A549 (cell line): ENCODE data around the gene TNNT2. TPM values are rescaled to one million over a fixed set of nuclear protein-coding genes. Genes with fewer than 3 reads are reported as not detected.

Experiments used
- ATAC-seq, 2 experiments: fragments of 200-7000 bp in 1 of 2; fragments of >200 bp in 1 of 2; cut with Nextera tagmentation in 1 of 2; cut with Tn5 transposase in 1 of 2; 3 replicates each; pipeline versions ENCODE4 v1.8.0 to v1.9.1; 2018 to 2020; ENCODE audit warnings: mild to moderate bottlenecking in 1 of 2, moderate library complexity in 1 of 2
- CTCF ChIA-PET: fragments of 300-600 bp; sonication (Branson Sonifier 250); formaldehyde crosslinking; extraction: SDS; loops from one replicate; lab custom pipeline; 2021; ENCODE audit warnings: antibody characterized with exemption, inconsistent platforms; lab: Yijun Ruan, JAX
- POLR2A ChIA-PET: fragments of 350-600 bp; formaldehyde crosslinking; extraction: SDS; loops from one replicate; lab custom pipeline; 2021; ENCODE audit warnings: antibody characterized with exemption, inconsistent platforms; lab: Yijun Ruan, JAX
- DNase-seq, 2 experiments: peaks; one replicate each; pipeline versions ENCODE4 v3.0.0 to v3.0.0-alpha.2; 2011 to 2016; ENCODE audit warnings: low read depth in 1 of 2, low spot score in 1 of 2
- FAIRE-seq: peaks from 2 replicates; lab custom pipeline; 2011; peaks lifted over from hg19 to GRCh38; lab: Jason Lieb, UNC
- H3K27ac ChIP-seq, 2 experiments: fragments of >200 bp; sonication (Bioruptor Twin); formaldehyde crosslinking; 3 replicates each; pipeline ENCODE4 v1.5.1; 2016 to 2017
- H3K4me1 ChIP-seq: fragments of >200 bp; sonication (Bioruptor Twin); formaldehyde crosslinking; 3 replicates; pipeline ENCODE4 v1.6.1; 2016
- H3K4me2 ChIP-seq: fragments of >200 bp; sonication (Bioruptor Twin); formaldehyde crosslinking; 3 replicates; pipeline ENCODE4 v1.6.1; 2016
- H3K4me3 ChIP-seq: fragments of >200 bp; sonication (Bioruptor Twin); formaldehyde crosslinking; 3 replicates; pipeline ENCODE4 v1.5.1; 2016
- H3K9me3 ChIP-seq: fragments of >200 bp; sonication (Bioruptor Twin); formaldehyde crosslinking; 3 replicates; pipeline ENCODE4 v1.6.1; 2016
- CBX2 ChIP-seq: fragments of 200-600 bp; sonication (generic); IDR thresholded peaks from 2 replicates; pipeline ENCODE4 v1.6.1; 2016; ENCODE audit warnings: low read depth, mild to moderate bottlenecking, borderline replicate concordance
- CBX8 ChIP-seq: fragments of 200-600 bp; sonication (generic); IDR thresholded peaks from 2 replicates; pipeline ENCODE4 v1.6.1; 2016
- CEBPB ChIP-seq, 2 experiments: fragments of >200 bp in 1 of 2; sonication (Bioruptor Twin) in 1 of 2; formaldehyde crosslinking in 1 of 2; IDR thresholded peaks; 2 replicates each; pipeline ENCODE4 v1.6.1; 2012 to 2016
- CHD2 ChIP-seq: fragments of 150-350 bp; IDR thresholded peaks from 2 replicates; pipeline ENCODE4 v1.6.1; 2014; ENCODE audit warnings: low read length; ENCODE audit not compliant: partially characterized antibody
- EHMT2 ChIP-seq: fragments of 200-600 bp; sonication (generic); IDR thresholded peaks from 2 replicates; pipeline ENCODE4 v1.6.1; 2016; ENCODE audit warnings: antibody characterized with exemption, low read depth, mild to moderate bottlenecking, moderate library complexity
- EP300 ChIP-seq, 2 experiments: fragments of >200 bp; sonication (Bioruptor Twin); formaldehyde crosslinking; IDR thresholded peaks; 2 replicates in 1 of 2; 3 replicates in 1 of 2; pipeline ENCODE4 v1.6.1; 2016 to 2017
- FOSB ChIP-seq: fragments of 250-450 bp; sonication (Bioruptor Pico); IDR thresholded peaks from 2 replicates; pipeline ENCODE4 v1.5.0; 2020; ENCODE audit warnings: mild to moderate bottlenecking, moderate library complexity
- GATA3 ChIP-seq: IDR thresholded peaks from 2 replicates; pipeline ENCODE4 v1.6.1; 2012; ENCODE audit warnings: borderline replicate concordance
- HEYL ChIP-seq: fragments of 250-450 bp; sonication (Bioruptor Pico); IDR thresholded peaks from 2 replicates; pipeline ENCODE4 v1.8.0; 2021; ENCODE audit warnings: mild to moderate bottlenecking, moderate library complexity
- HOXA7 ChIP-seq: fragments of 250-450 bp; sonication (Bioruptor Pico); IDR thresholded peaks from 2 replicates; pipeline ENCODE4 v1.5.0; 2020; ENCODE audit warnings: mild to moderate bottlenecking, moderate library complexity
- HOXB13 ChIP-seq: fragments of 250-450 bp; sonication (Bioruptor Pico); IDR thresholded peaks from 2 replicates; pipeline ENCODE4 v1.5.0; 2020; ENCODE audit warnings: low read depth, mild to moderate bottlenecking, moderate library complexity
- HOXB5 ChIP-seq: fragments of 250-450 bp; sonication (Bioruptor Pico); IDR thresholded peaks from 2 replicates; pipeline ENCODE4 v1.5.0; 2020; ENCODE audit warnings: mild to moderate bottlenecking, moderate library complexity
- JUN ChIP-seq, 2 experiments: fragments of >200 bp; sonication (Bioruptor Twin); formaldehyde crosslinking; IDR thresholded peaks; 2 replicates in 1 of 2; 3 replicates in 1 of 2; pipeline ENCODE4 v1.6.1; 2016 to 2017
- JUNB ChIP-seq: fragments of >200 bp; sonication (Bioruptor Twin); formaldehyde crosslinking; IDR thresholded peaks from 2 replicates; pipeline ENCODE4 v1.6.1; 2016
- KDM1A ChIP-seq: fragments of 200-600 bp; sonication (generic); IDR thresholded peaks from 2 replicates; pipeline ENCODE4 v1.6.1; 2016; ENCODE audit warnings: low read depth, mild to moderate bottlenecking
- KDM5A ChIP-seq: fragments of 200-600 bp; sonication (generic); IDR thresholded peaks from 2 replicates; pipeline ENCODE4 v1.6.1; 2016; ENCODE audit warnings: antibody characterized with exemption, mild to moderate bottlenecking
- MAFK ChIP-seq: fragments of 450-650 bp; IDR thresholded peaks from 2 replicates; pipeline ENCODE4 v1.6.1; 2014; ENCODE audit not compliant: partially characterized antibody
- MYC ChIP-seq: IDR thresholded peaks from 2 replicates; pipeline ENCODE4 v1.6.1; 2012; ENCODE audit warnings: mild to moderate bottlenecking, inconsistent platforms, low read length, improper control_type of control experiment, borderline replicate concordance
- POLR2A ChIP-seq: IDR thresholded peaks from 2 replicates; pipeline ENCODE4 v1.6.1; 2012; ENCODE audit warnings: mild to moderate bottlenecking, low read length
- RAD21 ChIP-seq, 2 experiments: fragments of >200 bp in 1 of 2; sonication (Bioruptor Twin) in 1 of 2; formaldehyde crosslinking in 1 of 2; IDR thresholded peaks in 1 of 2; conservative IDR thresholded peaks in 1 of 2; 2 replicates in 1 of 2; 3 replicates in 1 of 2; pipeline ENCODE4 v1.6.1; 2012 to 2018; ENCODE audit warnings: inconsistent platforms in 1 of 2
- RARB ChIP-seq: fragments of 250-450 bp; sonication (Bioruptor Pico); IDR thresholded peaks from 2 replicates; pipeline ENCODE4 v1.8.0; 2021; ENCODE audit warnings: mild to moderate bottlenecking, moderate library complexity
- RCOR1 ChIP-seq: fragments of 150-350 bp; IDR thresholded peaks from 2 replicates; pipeline ENCODE4 v1.6.1; 2014; ENCODE audit warnings: antibody characterized with exemption, low read length, low read depth
- RFX5 ChIP-seq: fragments of 450-650 bp; IDR thresholded peaks from 2 replicates; pipeline ENCODE4 v1.7.1; 2014; ENCODE audit warnings: antibody characterized with exemption, mild to moderate bottlenecking, moderate library complexity
- RNF2 ChIP-seq: fragments of 200-600 bp; sonication (generic); IDR thresholded peaks from 2 replicates; pipeline ENCODE4 v1.6.1; 2016; ENCODE audit warnings: low read depth, mild to moderate bottlenecking, antibody characterized with exemption, moderate library complexity, borderline replicate concordance
- SMC3 ChIP-seq: fragments of >200 bp; sonication (Bioruptor Twin); formaldehyde crosslinking; IDR thresholded peaks from 3 replicates; pipeline ENCODE4 v1.6.1; 2018; ENCODE audit warnings: inconsistent platforms
- TP53 ChIP-seq: fragments of 250-450 bp; sonication (Bioruptor Pico); IDR thresholded peaks from 2 replicates; pipeline ENCODE4 v1.5.0; 2021; ENCODE audit warnings: mild to moderate bottlenecking, moderate library complexity
- ZFP36 ChIP-seq: fragments of 450-650 bp; IDR thresholded peaks from 2 replicates; pipeline ENCODE4 v1.6.1; 2014; ENCODE audit warnings: borderline replicate concordance; ENCODE audit not compliant: partially characterized antibody
- ZNF302 ChIP-seq: fragments of 250-450 bp; sonication (Bioruptor Pico); IDR thresholded peaks from 2 replicates; pipeline ENCODE4 v1.9.0; 2021; ENCODE audit warnings: inconsistent platforms, mild to moderate bottlenecking, moderate library complexity
- WGBS: methylation state at CpG from one replicate; pipeline ENCODE4 v1.1.6; 2017; ENCODE audit errors: missing lambda C conversion rate; 5-methylcytosine and 5-hydroxymethylcytosine counted together
- polyA plus RNA-seq, 4 experiments: library from polyadenylated mRNA; depleted of rRNA in 3 of 4; stranded (reverse); fragments of >200 nt; fragmentation: RNase III in 1 of 4; extraction: RNeasy Plus Mini Kit Qiagen cat#74134 plus additional on column Dnase treatment in 1 of 4; gene quantifications; 2 replicates in 3 of 4; 3 replicates in 1 of 4; pipeline ENCODE4 v1.2.3, GENCODE V29; 2011 to 2017
- TF ChIP-seq, protein P1 (sequence below): fragments of 250-450 bp; sonication (Bioruptor Pico); IDR thresholded peaks from 2 replicates; pipeline ENCODE4 v1.5.0; 2020; ENCODE audit warnings: low read depth, mild to moderate bottlenecking, moderate library complexity
- TF ChIP-seq, protein P2 (sequence below): fragments of >200 bp; sonication (Bioruptor Twin); formaldehyde crosslinking; IDR thresholded peaks from 2 replicates; pipeline ENCODE4 v1.6.1; 2016
- TF ChIP-seq, protein P3 (sequence below): IDR thresholded peaks from 2 replicates; pipeline ENCODE4 v1.6.1; 2012

The TNNT2 gene
- polyA plus RNA-seq, 2 of the 4 experiments (the other 2 are of a cell fraction), result 0.09 TPM; not detected in 1

DNA sequence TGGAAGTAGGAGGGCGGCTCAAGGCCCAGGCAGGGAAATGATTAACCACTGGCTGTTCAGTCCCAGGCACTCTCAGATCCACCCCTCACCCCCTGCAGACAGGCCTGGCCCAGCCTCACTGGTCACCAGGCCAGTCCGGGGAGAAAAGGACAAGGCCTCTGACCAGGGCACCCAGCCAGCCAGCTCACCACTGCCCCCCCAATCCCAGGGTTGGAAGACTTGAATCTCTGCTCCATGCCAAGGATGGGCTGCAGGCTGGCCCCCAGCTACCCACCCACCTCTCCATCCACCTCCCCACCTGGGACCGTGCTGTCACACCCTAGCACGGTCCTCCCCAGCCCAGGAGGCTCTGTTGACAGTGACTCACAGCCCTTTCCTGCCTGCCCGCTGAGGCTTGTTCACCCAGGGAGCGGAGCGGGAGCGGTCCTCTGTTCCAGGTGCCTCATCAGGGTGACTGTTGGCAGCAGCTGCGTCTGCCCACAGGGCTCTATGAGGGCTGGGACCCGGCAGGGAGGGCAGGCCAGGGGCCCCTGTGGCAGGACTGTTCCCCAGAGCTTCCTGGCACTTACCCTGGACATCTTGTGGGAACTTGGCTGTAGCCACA is 19.5 kb upstream of the TNNT2 start (continued):
- TF ChIP-seq HOXB13 (CRISPR knock-in tag) (0 out of 2 replicates have a peak, but pooled peaks have one; percentile 32), ZNF302 (CRISPR knock-in tag) (no peak), HOXB5 (CRISPR knock-in tag) (peak; percentile 15; the same call in 1 of the 2 replicates), RNF2 (no peak), CBX8 (no peak), RAD21 (conservative IDR thresholded peaks at IDR 0.05 in 1 of 2, IDR thresholded peaks at IDR 0.05 in 1 of 2) (peak in 1 of 2 experiments; percentile 28; a peak in 1 of 5 replicates)
- TF ChIP-seq, protein P1, sequence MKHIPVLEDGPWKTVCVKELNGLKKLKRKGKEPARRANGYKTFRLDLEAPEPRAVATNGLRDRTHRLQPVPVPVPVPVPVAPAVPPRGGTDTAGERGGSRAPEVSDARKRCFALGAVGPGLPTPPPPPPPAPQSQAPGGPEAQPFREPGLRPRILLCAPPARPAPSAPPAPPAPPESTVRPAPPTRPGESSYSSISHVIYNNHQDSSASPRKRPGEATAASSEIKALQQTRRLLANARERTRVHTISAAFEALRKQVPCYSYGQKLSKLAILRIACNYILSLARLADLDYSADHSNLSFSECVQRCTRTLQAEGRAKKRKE (CRISPR knock-in tag), result peak; percentile 48

DNA sequence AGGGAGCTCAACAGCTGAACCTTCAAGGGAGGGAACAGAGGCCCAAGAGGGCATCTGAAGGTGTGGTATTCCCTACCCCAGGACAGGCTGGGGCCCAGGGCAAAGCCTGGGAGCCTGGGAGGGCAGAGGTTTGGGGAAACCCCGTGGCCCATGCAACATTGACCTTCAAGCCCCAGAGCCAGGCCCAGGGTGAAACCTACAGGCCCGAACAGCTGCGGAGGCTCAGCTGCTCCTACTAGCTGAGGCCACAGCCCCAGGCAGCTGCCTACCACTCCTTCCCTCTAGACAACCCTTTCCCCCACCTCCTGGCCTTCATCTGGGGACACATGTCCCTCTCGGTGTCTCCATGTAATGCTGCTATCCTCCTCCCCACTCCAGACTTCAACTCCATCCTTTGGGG is 18.5 kb upstream of the TNNT2 start:
- Histone ChIP-seq H3K4me1 (peaks cover 71% of the 10 kb centered on the region), H3K4me3 (no peak overlapping the region), H3K9me3 (no peaks in the 10 kb centered on the region), H3K4me2 (peak overlapping the region; percentile 72), H3K27ac (peak overlapping the region; percentile 90 to 92)
- ATAC-seq (no peak), FAIRE-seq (no peak), DNase-seq (no peak)
- no peak for TF ChIP-seq RARB
- no peak for TF ChIP-seq RNF2
- TF ChIP-seq KDM1A, result no peak
- no peak for TF ChIP-seq GATA3
- TF ChIP-seq CEBPB (IDR thresholded peaks at IDR 0.05), result no peak
- TF ChIP-seq POLR2A, result no peak
- TF ChIP-seq CBX8, result no peak
- no peak for TF ChIP-seq RCOR1
- TF ChIP-seq, protein P2, sequence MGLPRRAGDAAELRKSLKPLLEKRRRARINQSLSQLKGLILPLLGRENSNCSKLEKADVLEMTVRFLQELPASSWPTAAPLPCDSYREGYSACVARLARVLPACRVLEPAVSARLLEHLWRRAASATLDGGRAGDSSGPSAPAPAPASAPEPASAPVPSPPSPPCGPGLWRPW, result no peak
- TF ChIP-seq, protein P3, sequence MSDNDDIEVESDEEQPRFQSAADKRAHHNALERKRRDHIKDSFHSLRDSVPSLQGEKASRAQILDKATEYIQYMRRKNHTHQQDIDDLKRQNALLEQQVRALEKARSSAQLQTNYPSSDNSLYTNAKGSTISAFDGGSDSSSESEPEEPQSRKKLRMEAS, result no peak
- TF ChIP-seq ZFP36, result no peak
- no peak for TF ChIP-seq EHMT2
- TF ChIP-seq SMC3, result no peak
- no peak for TF ChIP-seq HOXB5 (CRISPR knock-in tag)
- no peak for TF ChIP-seq EP300 (IDR thresholded peaks at IDR 0.05)
- no peak for TF ChIP-seq FOSB
- CTCF ChIA-PET, result interaction anchor here (0.6 to 19.4 kb wide), 11 partner anchors 10 to 142 kb away, joined by 3 to 334 read pairs (median 7); partner anchors contain the start of gene LAD1
- POLR2A ChIA-PET, result interaction anchor here (1.5 kb wide), 1 partner anchor 10 kb away, joined by 3 read pairs; no protein-coding TSS in a partner anchor
- 86% methylated on average over 4 of the region's 4 CpGs for WGBS

DNA sequence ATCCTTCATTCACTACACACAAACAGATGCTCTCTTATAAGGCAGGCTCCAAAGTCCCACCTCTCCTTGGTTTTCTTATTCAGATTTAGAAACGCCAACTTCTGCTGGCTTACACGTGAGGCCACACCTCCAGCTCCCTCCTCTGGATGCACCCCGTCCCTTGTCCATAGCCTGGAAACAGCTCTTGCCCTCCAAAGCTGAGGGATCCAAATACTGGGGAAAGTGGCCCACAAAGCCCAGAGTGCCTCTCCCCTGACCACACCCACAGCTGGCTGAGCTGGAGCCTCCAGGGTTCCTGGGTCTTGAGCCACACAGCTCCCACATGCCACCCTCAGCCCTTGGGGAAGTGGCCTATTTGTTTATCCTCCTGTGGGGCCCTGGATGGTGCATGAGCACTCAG is 17.1 kb upstream of the TNNT2 start:
- ChIA-PET POLR2A (no interaction called here), CTCF (interaction anchor here (0.8 to 19.4 kb wide), 7 partner anchors 9 to 140 kb away, joined by 3 to 334 read pairs (median 8); partner anchors contain the start of genes LAD1 and TNNI1)
- no peak for FAIRE-seq
- no peak for DNase-seq
- Histone ChIP-seq H3K27ac (peak overlapping the region; percentile 90 to 92), H3K4me1 (peaks cover 58% of the 10 kb centered on the region), H3K4me2 (peak overlapping the region; percentile 19; the same call in 1 of the 3 replicates), H3K9me3 (no peaks in the 10 kb centered on the region), H3K4me3 (no peak overlapping the region)
- no peak for TF ChIP-seq CHD2
- no peak for TF ChIP-seq KDM5A
- no peak for TF ChIP-seq FOSB
- TF ChIP-seq TP53, result no peak
- no peak for TF ChIP-seq RNF2
- TF ChIP-seq JUN (IDR thresholded peaks at IDR 0.05), result no peak
- TF ChIP-seq ZFP36, result no peak
- TF ChIP-seq JUNB, result no peak
- TF ChIP-seq POLR2A, result no peak
- no peak for TF ChIP-seq CBX2
- no peak for TF ChIP-seq KDM1A
- no peak for TF ChIP-seq MYC
- TF ChIP-seq HEYL (CRISPR knock-in tag), result no peak
- TF ChIP-seq MAFK, result no peak
- TF ChIP-seq RCOR1, result no peak
- TF ChIP-seq CBX8, result no peak
- TF ChIP-seq RFX5, result no peak
- TF ChIP-seq HOXA7 (CRISPR knock-in tag), result no peak
- no peak for ATAC-seq
- WGBS, result 76% methylated on average over 3 of the region's 3 CpGs
